ENCODE measurements around the gene LMO2.

LMO2 gene

GRCh38 chr11:33884601-33885000 is 7.3 kb downstream of the LMO2 start:
- no peak overlapping the region for H3K27ac ChIP-seq (ENCODE audit: low read length)
- H3K9ac ChIP-seq (ENCODE audit: low read length), result no peak overlapping the region
- H3K4me3 ChIP-seq (ENCODE audit: low read length), result no peak overlapping the region
- no peak for TF ChIP-seq EZH2phosphoT487 (IDR thresholded peaks at IDR 0.05; ENCODE audit: low read length)
- no peak for TF ChIP-seq EZH2 (optimal IDR thresholded peaks at IDR 0.05; ENCODE audit: low read depth, low read length)
- no peak for TF ChIP-seq CTCF (IDR thresholded peaks at IDR 0.05; ENCODE audit: low read length)
- H3K36me3 ChIP-seq (replicated peaks; ENCODE audit: insufficient read depth, low read length), result no peaks in the 10 kb centered on the region
- no peaks in the 10 kb centered on the region for H3K79me2 ChIP-seq (ENCODE audit: low read length)
- H4K20me1 ChIP-seq (ENCODE audit: insufficient read depth, low read length), result no peaks in the 10 kb centered on the region
- peaks cover 32% of the 10 kb centered on the region for H3K27me3 ChIP-seq (replicated peaks; ENCODE audit: insufficient read depth, low read length)
- no peak for DNase-seq
- H2AFZ ChIP-seq (ENCODE audit: low read length), result no peak overlapping the region
- no peaks in the 10 kb centered on the region for H3K9me2 ChIP-seq (replicated peaks; ENCODE audit: insufficient read depth, low read length)
- H3K4me1 ChIP-seq (ENCODE audit: low read length), result no peaks in the 10 kb centered on the region
- no peaks in the 10 kb centered on the region for H3F3A ChIP-seq (ENCODE audit: insufficient read depth, low read length)
- no peaks in the 10 kb centered on the region for H3K9me3 ChIP-seq (replicated peaks; ENCODE audit: insufficient read depth, low read length)
- no peak overlapping the region for H3K4me2 ChIP-seq (ENCODE audit: low read depth, low read length)

GRCh38 chr11:33884035-33884434 is 7.8 kb downstream of the LMO2 start:
- Histone ChIP-seq H3K4me2 (ENCODE audit: low read depth, low read length) (no peak overlapping the region), H3K36me3 (replicated peaks; ENCODE audit: insufficient read depth, low read length) (no peaks in the 10 kb centered on the region), H3K4me3 (ENCODE audit: low read length) (no peak overlapping the region), H3K9me2 (replicated peaks; ENCODE audit: insufficient read depth, low read length) (no peaks in the 10 kb centered on the region), H3K9ac (ENCODE audit: low read length) (no peak overlapping the region), H3K4me1 (ENCODE audit: low read length) (no peaks in the 10 kb centered on the region), H4K20me1 (ENCODE audit: insufficient read depth, low read length) (no peaks in the 10 kb centered on the region), H3K27ac (ENCODE audit: low read length) (no peak overlapping the region), H3K27me3 (replicated peaks; ENCODE audit: insufficient read depth, low read length) (peaks cover 27% of the 10 kb centered on the region), H3K9me3 (replicated peaks; ENCODE audit: insufficient read depth, low read length) (no peaks in the 10 kb centered on the region), H3F3A (ENCODE audit: insufficient read depth, low read length) (no peaks in the 10 kb centered on the region), H2AFZ (ENCODE audit: low read length) (no peak overlapping the region), H3K79me2 (ENCODE audit: low read length) (no peaks in the 10 kb centered on the region)
- TF ChIP-seq EZH2phosphoT487 (IDR thresholded peaks at IDR 0.05; ENCODE audit: low read length) (no peak), EZH2 (optimal IDR thresholded peaks at IDR 0.05; ENCODE audit: low read depth, low read length) (no peak), CTCF (IDR thresholded peaks at IDR 0.05; ENCODE audit: low read length) (no peak)
- DNase-seq, result no peak

- Histone ChIP-seq H3K27me3 (replicated peaks; ENCODE audit: insufficient read depth, low read length) (peaks cover 8% of the 10 kb centered on the region; the same call in 1 of the 2 replicates), H3K9me2 (replicated peaks; ENCODE audit: insufficient read depth, low read length) (no peaks in the 10 kb centered on the region), H4K20me1 (ENCODE audit: insufficient read depth, low read length) (no peaks in the 10 kb centered on the region), H3K4me1 (ENCODE audit: low read length) (no peaks in the 10 kb centered on the region), H3F3A (ENCODE audit: insufficient read depth, low read length) (no peaks in the 10 kb centered on the region), H3K79me2 (ENCODE audit: low read length) (no peaks in the 10 kb centered on the region), H3K27ac (ENCODE audit: low read length) (no peak overlapping the region), H3K9ac (ENCODE audit: low read length) (no peak overlapping the region), H3K9me3 (replicated peaks; ENCODE audit: insufficient read depth, low read length) (no peaks in the 10 kb centered on the region), H3K4me2 (ENCODE audit: low read depth, low read length) (no peak overlapping the region), H2AFZ (ENCODE audit: low read length) (no peak overlapping the region), H3K36me3 (replicated peaks; ENCODE audit: insufficient read depth, low read length) (no peaks in the 10 kb centered on the region), H3K4me3 (ENCODE audit: low read length) (no peak overlapping the region)
- no peak for DNase-seq
- TF ChIP-seq EZH2phosphoT487 (IDR thresholded peaks at IDR 0.05; ENCODE audit: low read length) (no peak), EZH2 (optimal IDR thresholded peaks at IDR 0.05; ENCODE audit: low read depth, low read length) (no peak), CTCF (IDR thresholded peaks at IDR 0.05; ENCODE audit: low read length) (no peak)
Observed at GRCh38 chr11:33881651-33882503, 10.0 kb downstream of the LMO2 start.

Measured in MM.1S (cell line).